PC-9 (cell line): ENCODE measurements around the gene DLG2. TPM values are rescaled to one million over a fixed set of nuclear protein-coding genes. Genes with fewer than 3 reads are reported as not detected.

Experiments
- BruUV-seq: library from RNA; stranded (reverse); fragments of 400-500 nt; replicated peaks from 2 replicates; lab custom pipeline; 2021; lab: Mats Ljungman, UMichigan
- CTCF ChIA-PET: fragments of 300-600 bp; sonication (Branson Sonifier 250); formaldehyde crosslinking; loops from one replicate; lab custom pipeline; 2022; ENCODE audit warnings: antibody characterized with exemption; lab: Charles Lee
- POLR2A ChIA-PET: fragments of 300-600 bp; sonication (Branson Sonifier 250); formaldehyde crosslinking; loops from one replicate; lab custom pipeline; 2022; ENCODE audit warnings: antibody characterized with exemption; ENCODE audit not compliant: unreplicated experiment; lab: Charles Lee
- DNase-seq, 2 experiments: peaks; one replicate each; pipeline versions ENCODE4 v3.0.0 to v3.0.0-alpha.2; 2015 to 2022; ENCODE audit warnings: mixed read lengths in 1 of 2
- H2AFZ ChIP-seq: fragments of 200-600 bp; sonication (generic); 2 replicates; pipeline ENCODE4 v1.8.1; 2017; ENCODE audit warnings: antibody characterized with exemption
- H3F3A ChIP-seq: fragments of 200-600 bp; sonication (generic); 2 replicates; pipeline ENCODE4 v1.8.1; 2017; ENCODE audit warnings: antibody characterized with exemption, mild to moderate bottlenecking, low read depth; ENCODE audit not compliant: insufficient read depth
- H3K27ac ChIP-seq: fragments of 200-600 bp; sonication (generic); 2 replicates; pipeline ENCODE4 v1.6.1; 2016; ENCODE audit warnings: mixed run types
- H3K27me3 ChIP-seq: fragments of 200-600 bp; sonication (generic); 2 replicates; pipeline ENCODE4 v1.6.1; 2016; ENCODE audit warnings: low read depth, mixed run types; ENCODE audit not compliant: insufficient read depth
- H3K36me3 ChIP-seq: fragments of 200-600 bp; sonication (generic); 2 replicates; pipeline ENCODE4 v1.6.1; 2016; ENCODE audit warnings: low read depth, mixed run types
- H3K4me1 ChIP-seq: fragments of 200-600 bp; sonication (generic); replicated peaks from 2 replicates; pipeline ENCODE4 v1.6.1; 2016; ENCODE audit warnings: mixed run types; ENCODE audit not compliant: insufficient read depth
- H3K4me2 ChIP-seq: fragments of 200-600 bp; sonication (generic); 2 replicates; pipeline ENCODE4 v1.6.1; 2017; ENCODE audit warnings: mixed run types
- H3K4me3 ChIP-seq: fragments of 200-600 bp; sonication (generic); 2 replicates; pipeline ENCODE4 v1.6.1; 2016; ENCODE audit warnings: mixed run types
- H3K79me2 ChIP-seq: fragments of 200-600 bp; sonication (generic); 2 replicates; pipeline ENCODE4 v1.6.1; 2017; ENCODE audit warnings: low read depth, mixed run types
- H3K9me2 ChIP-seq: fragments of 200-600 bp; sonication (generic); 2 replicates; pipeline ENCODE4 v1.8.1; 2017; ENCODE audit warnings: mild to moderate bottlenecking; ENCODE audit not compliant: insufficient read depth
- H3K9me3 ChIP-seq: fragments of 200-600 bp; sonication (generic); 2 replicates; pipeline ENCODE4 v1.8.1; 2016; ENCODE audit warnings: low read depth; ENCODE audit not compliant: insufficient read depth
- H4K20me1 ChIP-seq: fragments of 200-600 bp; sonication (generic); 2 replicates; pipeline ENCODE4 v1.8.1; 2017; ENCODE audit not compliant: insufficient read depth
- CTCF ChIP-seq: fragments of 200-600 bp; sonication (generic); conservative IDR thresholded peaks from 2 replicates; pipeline ENCODE4 v1.6.1; 2017; ENCODE audit warnings: mixed run types, antibody characterized with exemption, mild to moderate bottlenecking, moderate library complexity
- EZH2 ChIP-seq: fragments of 200-600 bp; sonication (generic); IDR thresholded peaks from 2 replicates; pipeline ENCODE4 v1.8.0; 2017; ENCODE audit warnings: antibody characterized with exemption, low read depth
- intact Hi-C: fragments of 100-400 bp; cut with micrococcal nuclease; formaldehyde crosslinking; loops from one replicate; pipeline ENCODE4 v1.10.0; 2022; ENCODE audit not compliant: unreplicated experiment
- total RNA-seq: library from RNA; stranded (reverse); gene quantifications from 2 replicates; pipeline ENCODE4 v1.2.3, GENCODE V29; 2021

DLG2 gene
- total RNA-seq, 1 experiment from 2014 or later = 6.4 TPM

DNA sequence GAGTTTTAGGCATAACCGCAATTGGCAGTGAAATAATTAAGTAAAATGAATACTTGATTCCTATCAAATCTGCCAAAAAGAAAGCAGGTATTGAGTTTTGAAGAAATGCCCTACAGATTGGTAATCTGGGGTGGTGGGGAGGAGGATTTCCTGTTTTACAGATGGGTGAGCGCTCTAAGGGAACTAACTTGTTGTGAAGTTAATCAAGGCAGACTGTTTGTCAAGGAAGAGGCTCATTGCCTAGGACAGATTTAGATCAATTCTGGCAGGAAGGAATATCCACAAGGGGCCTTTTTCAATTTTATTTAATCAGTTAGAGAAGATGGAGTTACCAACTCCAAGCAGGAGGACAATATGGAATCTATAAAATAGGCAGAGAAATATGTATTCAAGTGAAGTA lies 2069.5 kb downstream of the DLG2 start:
- H3K4me1 ChIP-seq = no peaks in the 10 kb centered on the region
- ChIA-PET CTCF (no interaction called here), POLR2A (no interaction called here)
- TF ChIP-seq CTCF (no peak), EZH2 (no peak)
- intact Hi-C loops = no loop called here
- no peak for DNase-seq
- H3K4me3 ChIP-seq = no peak overlapping the region
- no peaks in the 10 kb centered on the region for H3K9me3 ChIP-seq
- no peaks in the 10 kb centered on the region for H3F3A ChIP-seq
- H3K9me2 ChIP-seq = no peaks in the 10 kb centered on the region
- H3K79me2 ChIP-seq = no peaks in the 10 kb centered on the region
- no peaks in the 10 kb centered on the region for H3K36me3 ChIP-seq
- H2AFZ ChIP-seq = no peak overlapping the region
- BruUV-seq = no TSS peak
- H4K20me1 ChIP-seq = no peaks in the 10 kb centered on the region
- no peak overlapping the region for H3K4me2 ChIP-seq
- H3K27me3 ChIP-seq = no peaks in the 10 kb centered on the region
- H3K27ac ChIP-seq = no peak overlapping the region

GRCh38 chr11:83554876-83555275 lies 2072.3 kb downstream of the DLG2 start:
- no peaks in the 10 kb centered on the region for H3K79me2 ChIP-seq
- DNase-seq = no peak
- TF ChIP-seq EZH2 = no peak
- no peak for TF ChIP-seq CTCF
- intact Hi-C loops = no loop called here
- H3K27ac ChIP-seq = no peak overlapping the region
- no peaks in the 10 kb centered on the region for H3K27me3 ChIP-seq
- H3K4me3 ChIP-seq = no peak overlapping the region
- no peaks in the 10 kb centered on the region for H3F3A ChIP-seq
- H3K36me3 ChIP-seq = no peaks in the 10 kb centered on the region
- no TSS peak for BruUV-seq
- no peaks in the 10 kb centered on the region for H3K4me1 ChIP-seq
- POLR2A ChIA-PET = no interaction called here
- no peaks in the 10 kb centered on the region for H4K20me1 ChIP-seq
- H2AFZ ChIP-seq = no peak overlapping the region
- CTCF ChIA-PET = no interaction called here
- no peaks in the 10 kb centered on the region for H3K9me2 ChIP-seq
- no peak overlapping the region for H3K4me2 ChIP-seq
- no peaks in the 10 kb centered on the region for H3K9me3 ChIP-seq

DNA sequence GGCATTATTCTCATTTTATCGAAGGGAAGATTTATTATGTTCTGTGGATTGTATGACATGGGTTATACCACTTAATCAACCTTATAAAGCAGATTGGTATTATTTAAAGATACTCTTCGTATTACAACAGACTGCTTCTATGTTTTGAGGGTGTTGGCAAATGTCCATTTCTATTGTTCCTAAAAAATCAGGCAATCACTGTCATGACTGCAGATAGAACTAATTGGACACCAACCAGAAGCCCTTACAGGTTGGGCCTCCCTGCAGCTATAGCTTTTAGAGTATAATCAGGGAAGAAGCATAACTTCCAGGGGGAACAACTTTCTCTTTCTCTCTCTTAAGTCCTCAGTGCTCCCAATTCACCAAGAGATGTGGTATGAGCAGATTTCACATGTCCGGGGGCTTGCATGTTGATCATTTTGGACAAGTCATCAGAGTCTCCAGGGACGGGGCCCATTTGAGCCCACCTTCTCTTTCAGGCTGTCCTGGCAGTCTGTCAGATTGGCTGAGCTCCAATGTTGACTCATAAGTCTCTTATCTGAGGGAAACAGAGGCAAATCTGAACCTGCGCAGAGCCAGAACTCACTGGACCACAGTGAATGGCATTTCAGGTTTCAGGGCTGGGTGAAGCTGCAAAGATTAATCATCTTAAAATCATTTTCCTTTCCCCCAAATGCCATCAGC lies 2077.0 kb downstream of the DLG2 start:
- Histone ChIP-seq H4K20me1 (no peaks in the 10 kb centered on the region), H3K9me2 (no peaks in the 10 kb centered on the region), H3K4me3 (no peak overlapping the region), H3K79me2 (no peaks in the 10 kb centered on the region), H3F3A (no peaks in the 10 kb centered on the region), H3K27ac (no peak overlapping the region), H3K4me1 (no peaks in the 10 kb centered on the region), H2AFZ (no peak overlapping the region), H3K9me3 (no peaks in the 10 kb centered on the region), H3K4me2 (no peak overlapping the region), H3K27me3 (no peaks in the 10 kb centered on the region), H3K36me3 (no peaks in the 10 kb centered on the region)
- POLR2A ChIA-PET = no interaction called here
- CTCF ChIA-PET = no interaction called here
- no peak for DNase-seq
- TF ChIP-seq CTCF = no peak
- no peak for TF ChIP-seq EZH2
- no TSS peak for BruUV-seq
- intact Hi-C loops = no loop called here
